Subcutaneous adipose tissue (tissue), 4 donors: ENCODE results near the gene IST1. TPM values are rescaled to one million over a fixed set of nuclear protein-coding genes. Genes with fewer than 3 reads are reported as not detected.

Experiments used
- total RNA-seq, 4 donors: library from RNA; depleted of rRNA; stranded (reverse); fragments of >200 nt; gene quantifications; one replicate each; pipeline ENCODE4 v1.1.0, GENCODE V29; 2016
- TF ChIP-seq, protein P1 (sequence below): fragments of 450-650 bp; IDR thresholded peaks from one replicate; pipeline ENCODE4 v1.5.1; 2016; ENCODE audit warnings: low read depth, mild to moderate bottlenecking, control low read depth, antibody characterized with exemption, moderate library complexity

The IST1 gene
- total RNA-seq, 4 donors from 2014 or later, result 186 to 219 (median 195) TPM

DNA sequence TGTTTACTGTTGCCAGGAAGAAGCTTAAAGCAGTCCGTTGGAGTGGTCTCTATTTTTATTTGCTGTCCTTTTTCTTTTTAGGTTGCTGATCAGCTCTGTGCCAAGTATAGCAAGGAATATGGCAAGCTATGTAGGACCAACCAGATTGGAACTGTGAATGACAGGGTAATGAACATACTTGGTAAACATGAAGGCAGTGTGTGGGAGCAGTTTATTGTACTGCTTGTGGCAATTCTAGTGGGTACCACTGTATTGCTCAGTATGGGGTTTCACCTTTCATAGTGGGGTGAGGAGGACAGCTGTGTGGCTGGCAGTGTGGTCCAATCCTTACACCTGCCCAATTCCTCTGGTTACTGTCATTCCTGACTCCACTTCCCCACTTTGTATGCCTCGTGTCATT, 25.3 kb downstream of the IST1 start:
- TF ChIP-seq, protein P1, sequence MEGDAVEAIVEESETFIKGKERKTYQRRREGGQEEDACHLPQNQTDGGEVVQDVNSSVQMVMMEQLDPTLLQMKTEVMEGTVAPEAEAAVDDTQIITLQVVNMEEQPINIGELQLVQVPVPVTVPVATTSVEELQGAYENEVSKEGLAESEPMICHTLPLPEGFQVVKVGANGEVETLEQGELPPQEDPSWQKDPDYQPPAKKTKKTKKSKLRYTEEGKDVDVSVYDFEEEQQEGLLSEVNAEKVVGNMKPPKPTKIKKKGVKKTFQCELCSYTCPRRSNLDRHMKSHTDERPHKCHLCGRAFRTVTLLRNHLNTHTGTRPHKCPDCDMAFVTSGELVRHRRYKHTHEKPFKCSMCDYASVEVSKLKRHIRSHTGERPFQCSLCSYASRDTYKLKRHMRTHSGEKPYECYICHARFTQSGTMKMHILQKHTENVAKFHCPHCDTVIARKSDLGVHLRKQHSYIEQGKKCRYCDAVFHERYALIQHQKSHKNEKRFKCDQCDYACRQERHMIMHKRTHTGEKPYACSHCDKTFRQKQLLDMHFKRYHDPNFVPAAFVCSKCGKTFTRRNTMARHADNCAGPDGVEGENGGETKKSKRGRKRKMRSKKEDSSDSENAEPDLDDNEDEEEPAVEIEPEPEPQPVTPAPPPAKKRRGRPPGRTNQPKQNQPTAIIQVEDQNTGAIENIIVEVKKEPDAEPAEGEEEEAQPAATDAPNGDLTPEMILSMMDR, result no peak

DNA sequence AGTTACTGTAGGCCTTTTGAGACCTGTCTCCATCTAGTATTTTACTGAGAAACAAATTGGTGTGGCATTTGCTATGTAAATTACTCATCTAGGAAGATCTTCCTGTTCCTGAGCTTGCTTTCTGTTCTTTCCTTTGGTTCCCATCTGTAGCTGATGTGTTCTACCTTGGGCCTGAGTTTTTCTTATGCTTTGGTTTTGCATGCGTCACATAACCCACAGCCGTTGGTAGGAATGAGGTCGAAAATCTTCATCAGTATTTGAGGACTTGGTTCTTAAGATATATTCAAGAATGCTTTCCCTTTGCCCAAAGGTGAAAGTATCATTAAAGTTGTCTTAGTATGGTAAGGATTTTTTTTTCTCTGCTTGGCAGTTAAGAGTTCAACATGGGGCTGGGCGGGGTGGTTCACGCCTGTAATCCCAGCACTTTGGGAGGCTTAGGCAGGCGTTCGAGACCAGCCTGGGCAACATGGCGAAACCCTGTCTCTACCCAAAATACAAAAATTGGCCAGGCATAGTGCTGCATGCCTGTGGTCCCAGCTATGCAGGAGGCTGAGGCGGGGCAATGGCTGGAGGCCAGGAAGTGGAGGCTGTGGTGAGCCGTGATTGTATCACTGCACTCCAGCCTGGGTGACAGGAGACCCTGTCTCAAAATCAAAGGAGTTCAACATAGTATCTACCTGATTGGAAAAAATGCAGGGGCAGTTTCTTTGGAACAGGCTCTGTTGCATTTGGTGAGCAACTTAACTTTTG, 28.8 kb downstream of the IST1 start:
- TF ChIP-seq, protein P1, result no peak

DNA sequence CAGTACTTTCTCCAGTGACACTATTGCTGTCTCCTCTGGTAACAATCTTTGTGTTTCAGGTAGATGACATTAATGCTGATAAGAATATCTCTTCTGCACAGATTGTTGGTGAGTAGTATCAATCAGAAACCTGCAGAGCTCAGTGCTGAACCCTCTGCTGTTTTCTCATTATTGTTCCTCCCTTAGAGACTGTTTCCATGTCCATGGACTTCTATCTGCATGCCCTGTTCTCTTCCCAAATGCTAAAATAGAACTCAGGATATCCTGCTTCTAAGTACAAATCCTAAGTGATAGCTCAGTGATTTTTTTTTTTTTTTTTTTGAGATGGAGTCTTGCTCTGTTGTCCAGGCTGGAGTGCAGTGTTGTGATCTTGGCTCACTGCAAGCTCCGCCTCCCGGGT, 29.4 kb downstream of the IST1 start:
- TF ChIP-seq, protein P1, result no peak

DNA sequence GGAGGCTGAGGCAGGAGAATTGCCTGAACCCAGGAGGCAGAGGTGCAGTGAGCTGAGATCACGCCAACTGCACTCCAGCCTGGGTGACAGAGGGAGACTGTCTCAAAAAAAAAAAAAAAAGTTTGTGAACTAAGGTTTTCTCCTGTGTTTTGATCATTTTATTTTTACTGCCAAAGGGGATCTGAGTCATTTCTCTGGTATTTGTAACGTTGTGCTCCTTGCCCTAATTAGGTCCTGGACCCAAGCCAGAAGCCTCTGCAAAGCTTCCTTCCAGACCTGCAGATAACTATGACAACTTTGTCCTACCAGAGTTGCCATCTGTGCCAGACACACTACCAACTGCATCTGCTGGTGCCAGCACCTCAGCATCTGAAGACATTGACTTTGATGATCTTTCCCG, 32.1 kb downstream of the IST1 start:
- TF ChIP-seq, protein P1, result no peak

DNA sequence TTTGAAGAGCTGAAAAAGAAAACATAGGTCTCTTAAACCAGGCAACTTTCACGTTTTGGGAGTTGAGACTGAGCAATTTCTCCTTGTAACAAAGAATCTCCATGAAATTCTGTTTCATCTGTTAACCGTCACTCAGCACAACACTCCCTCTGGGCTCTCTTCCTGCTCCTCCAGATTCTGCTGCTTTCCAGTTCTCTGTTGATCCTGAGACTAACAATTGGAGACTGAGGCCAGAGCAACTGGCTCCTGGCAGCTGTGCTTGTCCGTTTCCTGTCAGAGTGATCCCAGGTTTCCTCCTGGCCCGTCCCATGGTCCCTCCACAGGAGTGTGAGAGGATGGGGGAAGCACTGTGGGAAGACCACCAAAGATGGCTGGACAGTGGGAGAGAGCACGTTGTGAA, 32.5 kb downstream of the IST1 start:
- TF ChIP-seq, protein P1, result no peak

DNA sequence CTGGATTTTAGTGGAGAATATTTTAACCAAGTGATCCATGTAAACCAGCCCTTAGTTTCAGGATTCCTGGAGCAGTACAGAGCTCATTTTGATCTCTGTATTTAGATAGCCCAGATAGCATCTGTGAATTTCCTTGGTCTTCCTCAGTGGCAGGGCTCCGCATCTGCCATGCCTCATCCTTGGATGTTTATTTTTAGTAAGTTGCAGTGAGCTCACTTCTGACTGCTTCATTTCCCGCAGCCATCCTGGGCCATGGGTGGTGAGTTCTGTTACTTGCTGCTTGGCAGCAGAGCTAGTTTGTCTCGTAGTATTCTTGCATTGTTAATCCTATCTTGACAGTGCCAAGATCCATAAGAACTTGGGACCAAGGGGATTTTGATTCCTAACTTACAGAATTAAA, 33.7 kb downstream of the IST1 start:
- TF ChIP-seq, protein P1, result no peak

DNA sequence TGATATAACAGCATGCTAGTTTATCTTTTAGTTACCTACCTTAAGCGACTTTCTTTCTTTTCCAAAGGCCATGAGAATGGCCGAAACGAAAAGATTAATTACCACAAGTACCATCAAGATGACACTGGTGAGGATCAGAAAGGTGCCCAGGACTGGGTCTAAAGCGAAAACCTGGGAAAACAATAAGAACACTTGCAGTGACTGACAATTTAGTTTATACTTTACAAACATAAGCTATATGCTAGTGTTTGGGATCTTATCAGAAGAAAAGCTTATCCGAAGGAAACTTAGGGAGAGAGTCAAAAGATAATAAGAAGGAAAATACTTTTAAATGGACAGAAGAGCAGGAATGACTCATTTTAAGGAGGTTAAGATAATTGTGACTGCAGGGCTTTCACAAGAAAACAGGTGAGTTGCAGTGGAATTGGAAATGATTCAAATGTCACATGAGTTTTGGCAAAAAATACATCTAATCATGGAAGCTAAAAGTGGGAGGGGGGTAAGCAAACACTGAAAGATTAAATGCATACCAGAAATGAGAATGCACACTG, 34.8 kb downstream of the IST1 start:
- TF ChIP-seq, protein P1, result no peak
